NCI-H1105 treated with DMSO at 0.1 percent for 48 hours (cell line): ENCODE measurements around the gene STAG1.
"Not testable (repeated sequence)": the region's sequence is repeated elsewhere in the genome, so short reads cannot be mapped to it uniquely, and the experiment has no call there.

Source experiments
- DNase-seq: peaks from one replicate; lab custom pipeline; 2025; lab: John Stamatoyannopoulos, UW

Gene STAG1

DNA sequence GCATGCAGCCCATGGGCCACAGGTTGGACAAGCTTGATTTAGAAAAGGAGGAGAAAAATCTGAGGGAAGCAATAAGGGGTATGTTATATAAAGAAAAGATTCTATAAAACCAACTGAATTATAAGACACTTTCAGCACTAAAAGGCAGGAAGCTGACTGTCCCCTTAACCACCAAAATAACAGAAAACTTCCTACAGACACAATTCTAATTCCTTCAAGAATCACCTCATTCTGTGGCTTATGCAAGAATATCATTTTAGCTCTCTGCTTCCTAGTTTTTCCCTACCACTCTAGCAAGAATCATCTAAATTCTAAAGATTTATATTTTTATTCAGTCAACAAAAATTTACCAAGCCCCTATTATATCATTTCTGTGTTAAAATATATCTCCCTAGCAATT, 6.3 kb downstream of the STAG1 start:
- DNase-seq = no peak

DNA sequence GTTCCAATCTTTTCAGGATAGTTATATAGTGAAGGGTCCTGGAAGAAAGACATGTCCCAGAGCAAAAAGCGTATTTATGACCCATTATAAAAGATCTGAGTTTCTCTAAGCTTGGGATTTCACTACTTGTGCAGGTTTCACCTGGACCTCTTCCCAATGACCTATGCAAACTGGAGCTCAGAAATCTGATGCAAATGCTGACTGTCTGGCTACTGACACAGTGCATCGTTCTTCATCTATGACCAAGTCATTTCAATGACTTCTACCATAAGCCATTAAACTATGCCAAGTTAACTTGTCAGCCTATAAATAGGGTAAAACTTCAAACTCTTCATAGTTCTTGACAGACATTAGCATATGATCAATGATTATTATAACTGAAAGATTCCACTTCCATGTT, 11.1 kb downstream of the STAG1 start:
- DNase-seq = no peak

DNA sequence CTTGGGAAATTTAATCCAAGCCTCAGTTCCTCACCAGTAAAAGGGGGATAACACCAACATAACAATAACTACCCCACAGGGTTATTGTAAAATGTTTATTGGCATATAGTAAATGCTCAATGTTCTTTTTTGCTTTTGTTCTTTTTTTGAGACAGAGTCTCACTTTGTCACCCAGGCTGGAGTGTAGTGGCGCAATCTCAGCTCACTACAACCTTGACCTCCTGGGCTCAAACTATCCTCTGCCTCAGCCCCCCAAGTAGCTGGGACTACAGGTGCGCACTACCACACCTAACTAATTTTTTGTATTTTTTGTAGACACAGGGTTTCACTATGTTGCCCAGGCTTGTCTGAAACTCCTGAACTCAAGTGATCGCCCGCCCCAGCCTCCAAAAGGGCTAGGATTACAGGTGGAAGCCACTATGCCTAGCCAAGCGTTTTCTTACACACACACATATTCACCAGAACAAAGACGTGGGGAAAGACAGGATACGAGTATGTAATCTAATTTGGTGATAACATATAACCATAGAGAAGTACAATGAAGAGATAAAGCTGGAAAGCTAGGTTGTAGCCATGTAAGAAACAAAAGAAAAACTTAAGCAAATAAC, 11.7 kb downstream of the STAG1 start:
- DNase-seq = no peak

DNA sequence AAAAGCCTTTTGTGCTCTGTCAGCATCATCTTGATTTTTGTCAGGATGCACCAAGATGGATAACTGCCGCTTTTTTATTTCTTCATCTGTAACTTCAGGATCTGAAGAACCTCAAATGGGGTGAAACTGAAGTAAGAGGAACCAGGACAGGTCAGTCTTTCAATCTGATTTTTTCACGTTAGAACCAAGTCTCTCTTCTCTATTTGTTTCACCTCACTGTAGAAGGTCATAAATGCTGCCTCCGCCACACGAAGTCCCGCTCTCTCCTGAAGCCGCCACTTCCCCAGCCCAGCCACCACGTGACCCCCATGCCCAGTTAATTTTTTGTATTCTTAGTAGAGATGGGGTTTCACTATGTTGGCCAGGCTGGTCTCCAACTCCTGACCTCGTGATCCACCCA, 15.2 kb downstream of the STAG1 start:
- not testable (repeated sequence) for DNase-seq

DNA sequence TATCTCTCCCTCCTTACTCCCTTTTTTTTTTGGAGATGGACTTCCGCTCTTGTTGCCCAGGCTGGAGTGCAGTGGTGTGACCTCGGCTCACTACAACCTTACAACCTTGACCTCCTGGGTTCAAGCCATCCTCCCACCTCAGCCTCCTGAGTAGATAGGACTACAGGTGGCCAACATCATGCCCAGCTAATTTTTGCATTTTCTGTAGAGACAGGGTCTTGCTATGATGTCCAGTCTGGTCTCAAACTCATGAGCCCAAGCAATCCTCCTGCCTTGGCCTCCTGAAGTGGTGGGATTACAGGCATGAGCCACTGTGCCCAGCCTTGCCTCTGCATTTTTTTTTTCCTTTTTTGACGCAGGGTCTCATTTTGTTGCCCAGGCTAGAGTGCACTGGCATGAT, 17.1 kb downstream of the STAG1 start:
- no peak for DNase-seq

DNA sequence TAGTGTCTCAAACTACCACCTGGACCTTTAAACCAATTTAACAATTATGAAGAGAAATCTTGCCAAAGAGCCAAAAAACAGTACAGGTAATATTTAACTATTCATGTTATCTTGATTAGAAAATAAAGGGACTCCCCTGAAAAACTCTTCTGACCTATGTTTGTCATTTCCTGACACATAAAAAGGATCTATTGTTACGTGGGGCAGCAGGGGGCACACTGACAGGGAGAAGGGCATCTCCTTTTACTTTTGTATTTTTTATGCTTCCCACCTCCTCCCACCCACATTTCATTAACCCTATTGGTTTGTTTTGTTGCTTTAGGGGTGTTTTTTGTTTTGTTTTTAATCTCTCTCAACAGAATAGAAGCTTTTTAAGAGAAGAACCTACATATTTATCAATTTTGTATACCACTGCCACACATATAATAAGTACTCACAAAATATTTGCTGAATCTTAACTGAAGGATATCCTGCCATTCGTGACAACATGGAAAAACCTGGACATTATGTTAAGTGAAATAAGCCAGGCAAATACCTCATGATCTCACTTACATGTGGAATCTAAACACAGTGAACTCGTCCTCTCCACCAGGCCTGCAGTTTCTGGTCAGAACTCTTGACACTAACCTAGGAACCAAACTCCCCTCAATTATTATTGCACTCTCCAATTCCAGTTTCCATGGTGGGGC, 17.7 kb downstream of the STAG1 start:
- DNase-seq = no peak

DNA sequence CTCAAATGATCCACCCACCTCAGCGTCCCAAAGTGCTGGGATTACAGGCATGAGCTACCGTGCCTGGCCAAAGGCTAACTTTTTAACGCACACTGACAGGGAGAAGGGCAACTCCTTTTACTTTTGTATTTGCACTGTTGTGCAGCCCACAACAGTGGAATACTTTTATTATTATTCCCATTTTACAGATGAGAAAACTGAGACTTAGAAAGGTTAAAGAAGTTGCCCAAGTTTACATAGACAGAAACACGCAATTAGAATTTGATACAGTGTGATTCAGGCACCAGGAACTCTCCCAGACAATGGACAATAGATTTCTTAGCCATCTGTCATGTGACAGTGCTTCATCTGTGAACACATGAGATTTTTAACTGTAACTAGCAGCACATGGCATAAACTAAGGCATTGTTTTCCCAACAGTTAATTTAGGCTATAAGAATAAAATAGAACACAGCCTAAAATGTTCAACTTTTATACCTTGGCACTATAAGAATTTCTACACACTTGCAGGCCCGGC, 18.8 kb downstream of the STAG1 start:
- no peak for DNase-seq

DNA sequence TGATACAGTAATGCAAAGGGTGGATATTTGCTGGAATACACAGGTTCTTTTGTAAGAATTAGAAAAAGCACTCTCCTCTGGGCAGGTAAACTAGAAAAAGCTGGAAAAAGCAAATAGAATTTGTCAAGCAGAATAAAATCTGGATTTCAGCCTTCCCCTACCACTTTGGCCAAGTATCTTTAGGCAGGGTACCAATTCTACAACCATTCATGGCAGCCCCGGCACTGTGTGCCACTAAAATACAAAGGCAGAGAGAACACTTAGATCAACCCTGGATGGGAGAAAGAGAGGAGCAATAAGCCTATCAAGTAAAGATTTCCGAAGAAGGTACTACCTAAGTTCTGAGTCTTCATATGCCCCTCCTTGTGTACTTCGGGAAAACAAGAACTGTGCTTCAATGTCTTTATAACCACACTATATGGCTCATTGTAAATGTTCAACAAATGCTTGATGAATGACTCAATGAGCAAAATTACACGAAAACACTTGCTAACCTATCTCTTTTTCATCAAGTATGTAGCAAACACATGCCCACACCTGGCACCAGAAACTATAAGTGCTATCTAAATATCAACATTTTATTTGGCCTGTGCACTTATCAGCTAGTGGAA, 20.8 kb downstream of the STAG1 start:
- DNase-seq = no peak

DNA sequence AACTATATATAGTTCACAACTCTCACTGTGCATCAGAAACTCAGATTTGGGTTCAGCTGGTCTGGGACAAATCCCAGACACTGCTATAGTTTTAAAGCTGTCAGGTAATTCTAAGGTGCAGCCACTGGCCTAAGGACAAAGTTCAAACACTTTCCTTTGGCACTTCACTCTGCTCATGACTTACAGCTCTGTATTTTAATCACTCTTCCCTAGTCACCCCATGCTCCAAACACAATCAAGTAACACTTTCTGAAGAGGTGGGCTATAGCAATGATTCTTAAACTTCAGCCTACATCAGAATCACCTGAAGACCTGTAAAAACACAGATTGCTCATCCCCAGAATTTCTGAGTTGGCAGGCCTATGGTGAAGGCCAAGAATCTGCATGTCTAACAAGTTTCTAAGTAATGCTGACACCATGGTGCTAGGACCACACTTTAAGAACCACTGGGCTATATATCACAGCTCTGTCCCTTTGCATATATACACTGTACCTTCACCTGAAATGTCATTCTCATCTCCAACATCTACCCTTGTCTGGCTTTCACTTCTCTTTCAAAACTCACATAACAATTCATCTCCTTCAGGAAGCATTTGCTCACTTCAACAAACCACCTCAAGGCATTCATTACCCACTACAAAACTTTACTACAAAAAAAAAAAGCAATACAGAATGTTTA, 21.4 kb downstream of the STAG1 start:
- no peak for DNase-seq

DNA sequence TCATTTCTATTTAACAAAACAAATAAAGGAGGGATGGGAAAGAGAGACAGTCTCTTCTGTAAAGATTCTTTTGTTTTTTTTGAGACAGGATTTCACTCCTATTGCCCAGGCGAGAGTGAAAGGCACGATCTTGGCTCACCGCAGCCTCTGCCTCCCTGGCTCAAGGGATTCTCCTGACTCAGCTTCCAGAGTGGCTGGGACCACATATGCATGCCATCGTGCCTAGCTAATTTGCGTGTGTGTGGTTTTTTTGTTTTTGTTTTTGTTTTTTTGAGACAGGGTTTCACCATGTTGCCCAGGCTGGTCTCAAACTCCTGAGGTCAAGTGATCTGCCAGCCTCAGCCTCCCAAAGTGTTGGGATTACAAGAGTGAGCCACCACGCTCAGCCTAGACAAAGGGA, 23.3 kb downstream of the STAG1 start:
- no peak for DNase-seq

DNA sequence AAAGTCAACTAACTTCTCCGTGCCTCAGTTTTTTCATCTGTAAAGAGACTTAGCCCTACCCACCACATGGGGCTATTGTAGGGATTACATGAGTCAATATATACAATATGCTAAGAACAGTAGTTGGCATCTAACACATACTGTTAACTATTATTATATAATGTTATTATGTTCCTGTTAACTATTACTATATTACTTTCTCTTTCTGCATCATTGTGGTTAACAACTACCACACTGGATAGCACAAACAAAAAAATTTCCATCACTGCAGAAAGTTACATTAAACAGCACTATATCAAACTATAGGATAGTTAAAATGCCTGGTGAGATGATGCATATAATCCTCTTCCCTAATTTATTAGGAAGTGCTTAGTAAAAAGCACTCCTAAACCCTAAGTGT, 23.7 kb downstream of the STAG1 start:
- DNase-seq = no peak

DNA sequence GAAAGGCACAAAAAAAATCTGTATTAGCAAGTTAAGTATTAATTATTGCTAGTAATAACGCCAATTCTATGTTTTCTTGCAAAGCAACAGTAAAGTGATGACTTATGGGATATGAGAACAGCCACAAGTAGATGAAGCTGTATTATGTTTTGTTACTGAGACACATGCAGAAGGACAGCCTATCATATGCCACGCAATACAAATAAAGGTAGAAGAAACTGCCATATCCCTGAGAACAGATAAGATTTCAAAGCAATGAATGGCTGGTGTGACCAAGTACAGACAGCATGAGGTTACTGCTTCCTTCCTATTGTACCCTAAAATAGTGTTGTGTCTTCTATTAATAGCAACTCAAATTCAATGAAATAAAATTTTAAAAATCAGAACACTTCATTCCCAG, 26.7 kb downstream of the STAG1 start:
- DNase-seq = no peak

DNA sequence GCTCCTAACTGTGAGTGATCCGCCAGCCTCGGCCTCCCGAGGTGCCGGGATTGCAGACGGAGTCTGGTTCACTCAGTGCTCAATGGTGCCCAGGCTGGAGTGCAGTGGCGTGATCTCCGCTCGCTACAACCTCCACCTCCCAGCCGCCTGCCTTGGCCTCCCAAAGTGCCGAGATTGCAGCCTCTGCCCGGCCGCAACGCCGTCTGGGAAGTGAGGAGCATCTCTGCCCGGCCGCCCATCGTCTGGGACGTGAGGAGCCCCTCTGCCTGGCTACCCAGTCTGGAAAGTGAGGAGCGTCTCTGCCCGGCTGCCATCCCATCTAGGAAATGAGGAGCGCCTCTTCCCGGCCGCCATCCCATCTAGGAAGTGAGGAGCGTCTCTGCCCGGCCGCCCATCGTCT, 29.3 kb downstream of the STAG1 start:
- not testable (repeated sequence) for DNase-seq

DNA sequence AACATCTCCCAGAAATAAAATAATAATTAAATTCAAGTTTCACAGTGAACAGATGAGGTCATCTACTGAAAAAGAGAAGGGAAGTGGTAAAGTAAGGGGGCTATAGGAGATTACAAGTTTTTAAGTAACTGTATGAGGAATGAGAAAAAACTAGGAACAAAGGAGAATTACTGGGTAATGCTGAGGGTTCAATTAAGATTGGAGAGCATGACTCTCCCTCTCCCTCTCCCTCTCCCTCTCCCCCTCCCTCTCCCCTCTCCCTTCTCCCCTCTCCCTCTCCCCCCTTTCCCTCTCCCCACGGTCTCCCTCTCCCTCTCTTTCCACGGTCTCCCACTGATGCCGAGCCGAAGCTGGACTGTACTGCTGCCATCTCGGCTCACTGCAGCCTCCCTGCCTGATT, 29.8 kb downstream of the STAG1 start:
- not testable (repeated sequence) for DNase-seq

DNA sequence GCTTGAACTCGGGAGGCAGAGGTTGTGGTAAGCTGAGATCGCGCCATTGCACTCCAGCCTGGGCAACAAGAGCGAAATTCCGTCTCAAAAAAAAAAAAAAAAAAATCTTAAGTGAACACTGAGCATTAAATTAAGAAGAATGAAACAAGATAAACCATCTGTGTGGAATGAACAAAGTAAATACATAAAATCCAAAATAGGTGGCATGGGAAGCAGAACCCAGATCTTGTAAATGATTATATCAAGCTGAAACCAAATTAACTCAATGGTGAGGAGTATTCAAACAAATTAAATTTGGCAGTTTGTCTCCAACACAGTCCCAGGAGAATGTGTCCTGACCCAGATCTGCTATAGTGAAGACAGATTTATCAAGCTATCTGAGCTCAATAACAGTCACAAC, 32.1 kb downstream of the STAG1 start:
- DNase-seq = no peak

DNA sequence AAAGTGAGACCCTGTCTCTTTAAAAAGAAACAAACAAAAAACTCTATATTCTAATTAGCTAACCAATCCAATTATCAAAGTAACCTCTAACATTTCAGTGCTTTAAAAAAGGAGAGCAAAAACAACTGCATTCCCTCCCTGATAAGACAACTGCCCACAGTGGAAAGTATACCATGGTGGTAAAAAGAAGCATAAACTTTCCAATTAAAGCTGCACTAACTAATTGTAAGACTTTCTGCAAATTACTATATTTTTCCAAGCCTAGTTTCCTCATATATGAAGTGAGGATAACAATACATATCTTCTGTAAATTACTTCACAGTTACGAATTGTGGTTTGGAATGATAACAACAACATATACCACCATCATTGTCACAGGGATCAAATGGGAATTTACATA, 35.5 kb downstream of the STAG1 start:
- no peak for DNase-seq

DNA sequence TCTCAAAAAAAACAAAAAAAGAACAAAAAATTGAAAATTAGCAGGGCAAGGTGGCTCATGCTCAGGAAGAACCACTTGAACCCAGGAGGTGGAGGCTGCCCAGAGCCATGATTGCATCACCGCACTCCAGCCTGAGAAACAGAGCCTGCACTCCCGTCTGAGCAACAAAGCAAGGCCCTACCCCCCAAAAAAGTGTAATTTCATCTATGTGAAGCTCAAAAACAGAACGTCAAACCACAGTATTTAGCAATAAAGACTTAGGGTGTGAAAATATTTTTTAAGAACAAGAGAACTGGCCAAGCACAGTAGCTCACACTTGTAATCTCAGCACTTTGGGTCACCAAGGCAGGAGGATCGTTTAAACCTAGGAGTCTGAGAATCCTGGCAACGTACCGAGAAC, 38.2 kb downstream of the STAG1 start:
- no peak for DNase-seq

DNA sequence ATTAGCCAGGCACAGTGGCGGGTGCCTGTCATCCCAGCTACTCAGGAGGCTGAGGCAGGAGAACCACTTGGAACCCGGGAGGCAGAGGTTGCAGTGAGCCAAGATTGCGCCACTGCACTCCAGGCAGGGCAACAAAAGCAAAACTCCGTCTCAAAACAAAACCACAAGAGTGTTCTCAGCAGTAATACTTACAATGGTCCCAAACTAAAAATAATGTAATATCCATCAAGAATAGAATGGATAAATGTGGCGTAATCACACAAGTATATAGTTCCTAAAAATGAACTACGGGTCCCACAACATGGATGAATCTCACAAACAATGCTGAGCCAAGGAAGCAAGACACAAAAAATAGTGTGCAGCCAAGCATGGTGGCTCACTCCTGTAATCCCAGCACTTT, 39.2 kb downstream of the STAG1 start:
- DNase-seq = no peak

DNA sequence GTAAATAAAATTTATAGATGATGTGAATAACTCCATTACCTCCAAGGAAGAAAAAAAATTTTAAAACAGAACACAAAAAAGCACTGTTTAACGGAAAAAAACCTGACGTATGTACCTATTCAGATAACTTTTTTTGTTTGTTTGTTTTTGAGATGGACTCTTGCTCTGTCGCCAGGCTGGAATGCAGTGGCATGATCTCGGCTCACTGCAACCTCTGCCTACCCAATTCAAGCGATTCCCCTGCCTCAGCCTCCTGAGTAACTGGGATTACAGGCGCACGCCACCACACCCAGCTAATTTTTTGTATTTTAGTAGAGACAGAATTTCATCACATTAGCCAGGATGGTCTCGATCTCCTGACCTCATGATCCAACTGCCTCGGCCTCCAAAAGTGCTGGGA, 40.3 kb downstream of the STAG1 start:
- DNase-seq = not testable (repeated sequence)

DNA sequence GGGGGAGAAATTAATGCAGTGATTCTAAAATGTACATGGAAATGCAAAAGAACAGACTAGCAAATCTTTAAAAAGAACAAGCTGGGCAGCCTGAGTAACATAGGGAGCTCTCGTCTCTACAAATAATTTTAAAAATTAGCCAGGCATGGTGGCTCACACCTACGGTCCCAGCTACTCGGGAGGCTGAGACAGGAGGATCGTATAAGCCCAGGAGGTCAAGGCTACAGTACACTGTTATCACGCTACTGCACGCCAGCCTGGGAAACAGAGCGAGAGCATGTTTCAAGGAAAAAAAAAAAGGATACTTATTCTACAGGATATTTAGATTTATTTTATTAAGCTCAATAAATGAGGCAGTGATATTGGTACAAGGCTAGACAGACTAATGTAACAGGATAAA, 40.9 kb downstream of the STAG1 start:
- no peak for DNase-seq

DNA sequence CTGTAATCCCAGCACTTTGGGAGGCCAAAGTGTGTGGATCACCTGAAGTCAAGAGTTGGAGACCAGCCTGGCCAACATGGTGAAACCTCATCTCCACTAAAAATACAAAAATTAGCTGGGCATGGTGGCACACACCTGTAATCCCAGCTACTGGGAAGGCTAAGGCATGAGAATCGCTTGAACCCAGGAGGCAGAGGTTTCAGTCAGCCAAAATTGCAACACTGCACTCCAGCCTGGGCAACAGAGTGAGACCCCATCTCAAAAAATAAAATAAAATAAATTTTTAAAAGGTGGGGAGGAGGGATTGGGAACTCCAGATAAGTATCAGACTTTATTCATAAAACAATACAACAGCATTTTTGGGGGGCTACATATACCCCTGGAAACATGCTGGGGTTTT, 42.4 kb downstream of the STAG1 start:
- not testable (repeated sequence) for DNase-seq

DNA sequence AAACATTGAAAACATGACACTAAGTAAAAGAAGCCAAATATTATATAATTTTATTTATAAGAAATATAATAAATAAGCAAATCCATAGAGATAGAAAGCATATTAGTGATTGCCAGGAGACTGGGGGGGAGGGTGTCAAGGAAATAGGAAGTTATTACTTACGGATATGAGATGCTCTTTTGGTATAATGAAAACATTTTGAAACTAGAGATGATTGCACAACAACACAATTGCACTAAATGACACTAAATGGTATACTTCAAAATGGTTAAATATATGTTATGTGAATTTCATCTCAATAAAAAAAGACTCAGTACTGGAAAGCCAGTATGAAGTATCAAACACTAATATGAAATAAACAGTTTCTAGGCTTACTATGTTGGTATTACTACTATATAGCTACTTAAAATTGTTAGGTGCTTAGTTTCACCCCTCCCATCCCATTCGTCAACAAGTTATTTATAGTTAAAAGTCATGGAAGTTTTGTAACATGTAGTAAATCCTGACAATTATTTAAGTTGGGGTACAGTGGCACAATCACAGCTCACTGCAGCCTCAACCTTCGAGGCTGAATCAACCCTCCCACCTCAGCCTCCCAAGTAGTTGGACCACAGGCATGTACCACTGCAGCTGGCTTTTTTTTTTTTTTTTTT, 43.7 kb downstream of the STAG1 start:
- no peak for DNase-seq
